ENCODE results near the gene ARL2BP. TPM values are rescaled to one million over a fixed set of nuclear protein-coding genes. Genes with fewer than 3 reads are reported as not detected.

ARL2BP gene
- total RNA-seq, 1 experiment from 2014 or later = 76.1 TPM

- DNase-seq (ENCODE audit: low read depth) = no peak
Measured at GRCh38 chr16:57282510-57283213, 37.6 kb downstream of the ARL2BP start.

- no peak for DNase-seq (ENCODE audit: low read depth)
Measured at GRCh38 chr16:57283214-57283958, 38.3 kb downstream of the ARL2BP start.

- no peak for DNase-seq (ENCODE audit: low read depth)
Measured at GRCh38 chr16:57283959-57284208, 38.8 kb downstream of the ARL2BP start.

- no peak for DNase-seq (ENCODE audit: low read depth)
Measured at GRCh38 chr16:57284209-57284951, 39.3 kb downstream of the ARL2BP start, which contains the start of gene PLLP. Gene PLLP (minus strand): TSS chr16:57284672. CDS start chr16:57284540, 132 bp downstream.

GRCh38 chr16:57284952-57285363 lies 39.9 kb downstream of the ARL2BP start:
- DNase-seq (ENCODE audit: low read depth) = no peak

GRCh38 chr16:57285379-57285778 lies 40.3 kb downstream of the ARL2BP start:
- no peak for DNase-seq (ENCODE audit: low read depth)

GRCh38 chr16:57289391-57290257 lies 44.6 kb downstream of the ARL2BP start:
- peak; percentile 19 for DNase-seq (ENCODE audit: low read depth)

- no peak for DNase-seq (ENCODE audit: low read depth)
Measured at GRCh38 chr16:57297856-57298255, 52.8 kb downstream of the ARL2BP start.

GRCh38 chr16:57299009-57299718 lies 54.1 kb downstream of the ARL2BP start:
- no peak for DNase-seq (ENCODE audit: low read depth)

GRCh38 chr16:57299719-57300386 lies 54.8 kb downstream of the ARL2BP start:
- peak; percentile 96 for DNase-seq (ENCODE audit: low read depth)

GRCh38 chr16:57300387-57301125 lies 55.5 kb downstream of the ARL2BP start:
- peak; percentile 97 for DNase-seq (ENCODE audit: low read depth)

GRCh38 chr16:57301126-57301817 lies 56.2 kb downstream of the ARL2BP start:
- no peak for DNase-seq (ENCODE audit: low read depth)

Other genes with a start within 250 kb of the ARL2BP start
- 13.7 and 18.6 TPM in 2 replicates for gene CPNE2, start 152.7 kb upstream of the ARL2BP start, total RNA-seq (2014; rRNA removed)
- 102 and 109 TPM in 2 replicates for gene PSME3IP1, start 59.2 kb upstream of the ARL2BP start, total RNA-seq (2014; rRNA removed)
- gene RSPRY1, start 58.9 kb upstream of the ARL2BP start, total RNA-seq (2014; rRNA removed) = 32.6 and 34.9 TPM in 2 replicates
- not detected in 2 replicates for gene PLLP, start 39.4 kb downstream of the ARL2BP start, total RNA-seq (2014; rRNA removed)
- not detected in 2 replicates for gene CCL22, start 113.5 kb downstream of the ARL2BP start, total RNA-seq (2014; rRNA removed)
- not detected in 2 replicates for gene CX3CL1, start 127.2 kb downstream of the ARL2BP start, total RNA-seq (2014; rRNA removed)
- gene CCL17, start 159.5 kb downstream of the ARL2BP start, total RNA-seq (2014; rRNA removed) = not detected in 2 replicates
- gene CIAPIN1, start 202.1 kb downstream of the ARL2BP start, total RNA-seq (2014; rRNA removed) = 55.4 and 56.9 TPM in 2 replicates
- 47.1 and 51.1 TPM in 2 replicates for gene COQ9, start 202.2 kb downstream of the ARL2BP start, total RNA-seq (2014; rRNA removed)
- 111 and 164 TPM in 2 replicates for gene POLR2C, start 217.4 kb downstream of the ARL2BP start, total RNA-seq (2014; rRNA removed)
- 36.5 and 36.6 TPM in 2 replicates for gene DOK4, start 241.2 kb downstream of the ARL2BP start, total RNA-seq (2014; rRNA removed)